GM19328 (cell line): ENCODE results near the gene HERPUD2.

ENCODE experiments used
- ATAC-seq: cut with Tn5 transposase; IDR thresholded peaks from one replicate; pipeline ENCODE4 v1.9.1; 2021; ENCODE audit warnings: mild to moderate bottlenecking, moderate library complexity; ENCODE audit not compliant: unreplicated experiment

HERPUD2 gene

GRCh38 chr7:35694784-35695472, at the start of gene HERPUD2:
Gene HERPUD2 (minus strand): TSS chr7:35695135. CDS start chr7:35694330, 805 bp downstream.
- ATAC-seq = peak; percentile 89

- ATAC-seq = no peak
Observed at GRCh38 chr7:35738889-35739288, 44.0 kb upstream of the HERPUD2 start.

- no peak for ATAC-seq
Observed at GRCh38 chr7:35736725-35737124, 41.8 kb upstream of the HERPUD2 start.

GRCh38 chr7:35735396-35735795, 40.5 kb upstream of the HERPUD2 start:
- no peak for ATAC-seq

- no peak for ATAC-seq
Observed at GRCh38 chr7:35734001-35734483, 39.1 kb upstream of the HERPUD2 start.

- ATAC-seq = no peak
Observed at GRCh38 chr7:35731349-35731748, 36.4 kb upstream of the HERPUD2 start.

GRCh38 chr7:35729061-35729783, 34.3 kb upstream of the HERPUD2 start:
- peak; percentile 38 for ATAC-seq

GRCh38 chr7:35728412-35729060, 33.6 kb upstream of the HERPUD2 start:
- no peak for ATAC-seq

GRCh38 chr7:35727571-35727970, 32.6 kb upstream of the HERPUD2 start:
- no peak for ATAC-seq

- ATAC-seq = no peak
Observed at GRCh38 chr7:35726654-35727053, 31.7 kb upstream of the HERPUD2 start.

- ATAC-seq = peak; percentile 57
Observed at GRCh38 chr7:35725280-35725680, 30.3 kb upstream of the HERPUD2 start.

- no peak for ATAC-seq
Observed at GRCh38 chr7:35723011-35723410, 28.1 kb upstream of the HERPUD2 start.

GRCh38 chr7:35722054-35722849, 27.3 kb upstream of the HERPUD2 start:
- ATAC-seq = no peak

GRCh38 chr7:35721288-35721687, 26.4 kb upstream of the HERPUD2 start:
- ATAC-seq = no peak

GRCh38 chr7:35720849-35721248, 25.9 kb upstream of the HERPUD2 start:
- no peak for ATAC-seq

- ATAC-seq = no peak
Observed at GRCh38 chr7:35720032-35720431, 25.1 kb upstream of the HERPUD2 start.

- ATAC-seq = no peak
Observed at GRCh38 chr7:35718047-35718446, 23.1 kb upstream of the HERPUD2 start.

GRCh38 chr7:35717516-35717915, 22.6 kb upstream of the HERPUD2 start:
- ATAC-seq = no peak

- no peak for ATAC-seq
Observed at GRCh38 chr7:35717013-35717412, 22.1 kb upstream of the HERPUD2 start.

- no peak for ATAC-seq
Observed at GRCh38 chr7:35716038-35716803, 21.3 kb upstream of the HERPUD2 start.
